A673 (cell line): ENCODE results near the gene PNPLA3.

ENCODE experiments used
- CTCF ChIP-seq: fragments of 300-800, 200-600 bp; sonication (generic); conservative IDR thresholded peaks from 2 replicates; pipeline ENCODE4 v1.5.1; 2017; ENCODE audit warnings: low read depth, mild to moderate bottlenecking, antibody characterized with exemption, low read length, moderate library complexity, mixed read lengths
- EZH2 ChIP-seq: fragments of 200-600 bp; sonication (generic); IDR thresholded peaks from 2 replicates; pipeline ENCODE4 v1.6.1; 2017; ENCODE audit warnings: borderline replicate concordance, low read depth, mild to moderate bottlenecking, mixed read lengths, antibody characterized with exemption, low read length; ENCODE audit not compliant: poor library complexity, severe bottlenecking

GRCh38 chr22:43876866-43877509 lies 46.6 kb upstream of the PNPLA3 start:
- no peak for TF ChIP-seq CTCF
- no peak for TF ChIP-seq EZH2
